GM19035 (cell line): ENCODE results near the gene DNAAF3.
A peak's percentile ranks its signal among the peaks of the same experiment; 100 is the strongest.
"Not testable (repeated sequence)": the region's sequence is repeated elsewhere in the genome, so short reads cannot be mapped to it uniquely, and the experiment has no call there.

ENCODE experiments used
- ATAC-seq: cut with Tn5 transposase; IDR thresholded peaks from one replicate; pipeline ENCODE4 v1.9.1; 2021; ENCODE audit not compliant: unreplicated experiment

Gene DNAAF3

GRCh38 chr19:55155784-55156183 is 10.6 kb downstream of the DNAAF3 start:
- not testable (repeated sequence) for ATAC-seq

- ATAC-seq = no peak
Measured at GRCh38 chr19:55153652-55154264, 12.7 kb downstream of the DNAAF3 start.

- ATAC-seq = no peak
Measured at GRCh38 chr19:55152017-55152416, 14.4 kb downstream of the DNAAF3 start.

GRCh38 chr19:55149078-55150003 is 17.1 kb downstream of the DNAAF3 start, which contains the start of gene TNNT1:
Gene TNNT1, minus strand, starts transcription at chr19:55149206. Its CDS starts 2,049 bp downstream, at chr19:55147157.
- no peak for ATAC-seq

- ATAC-seq = no peak
Measured at GRCh38 chr19:55147545-55148251, 18.7 kb downstream of the DNAAF3 start.

DNA sequence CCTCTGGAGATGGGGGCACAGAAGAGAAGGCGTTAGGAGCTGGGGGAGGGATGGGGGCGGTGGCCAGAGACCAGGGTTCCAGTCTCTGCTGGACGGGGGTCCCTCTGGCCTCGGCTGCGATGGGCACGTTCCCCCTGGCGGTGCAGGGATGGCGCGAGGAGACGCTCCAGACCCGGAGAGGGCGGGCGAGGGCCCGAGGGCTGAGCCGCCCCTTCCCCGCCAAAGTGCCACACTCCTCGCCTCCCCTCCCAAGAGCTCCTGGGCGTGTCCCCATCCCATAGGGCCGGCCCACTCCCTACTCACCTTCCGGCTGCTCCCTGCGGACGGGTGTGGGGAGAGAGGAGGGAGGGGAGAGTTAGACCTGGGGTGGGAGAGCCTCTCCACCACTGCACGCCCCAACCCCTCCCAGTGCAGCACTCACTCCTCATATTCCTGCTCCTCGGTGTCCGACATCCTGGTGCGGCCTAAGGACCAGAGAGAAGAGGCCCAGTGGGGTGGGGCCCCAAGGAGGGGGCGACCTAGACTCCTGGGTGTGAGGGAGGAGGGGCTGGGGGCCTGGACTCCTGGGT is 19.6 kb downstream of the DNAAF3 start:
- ATAC-seq = no peak

- no peak for ATAC-seq
Measured at GRCh38 chr19:55146078-55146704, 20.2 kb downstream of the DNAAF3 start.

GRCh38 chr19:55145232-55145631 is 21.2 kb downstream of the DNAAF3 start:
- ATAC-seq = no peak

GRCh38 chr19:55141696-55142095 is 24.7 kb downstream of the DNAAF3 start:
- ATAC-seq = no peak

GRCh38 chr19:55137915-55138314 is 28.5 kb downstream of the DNAAF3 start:
- ATAC-seq = no peak

GRCh38 chr19:55136399-55137102 is 29.9 kb downstream of the DNAAF3 start:
- no peak for ATAC-seq

DNA sequence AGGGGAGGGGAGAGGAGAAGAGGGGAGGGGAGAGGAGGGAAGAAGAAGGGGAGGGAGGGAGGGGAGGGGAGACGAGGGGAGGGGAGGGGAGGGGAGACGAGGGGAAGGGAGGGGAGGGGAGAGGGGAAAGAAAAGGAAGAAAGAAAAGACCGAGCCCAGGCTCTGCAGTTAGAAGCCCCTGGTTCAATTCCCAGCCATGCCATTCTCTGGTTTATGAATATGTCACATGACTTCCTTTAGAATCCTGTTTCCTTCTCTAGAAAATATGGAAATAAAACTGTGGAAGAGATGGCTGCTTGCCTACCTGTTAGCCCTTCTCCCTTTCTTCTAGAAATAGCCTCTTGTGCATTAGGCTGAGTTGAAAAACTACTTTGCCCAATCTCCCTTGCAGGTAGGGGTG is 31.7 kb downstream of the DNAAF3 start:
- no peak for ATAC-seq

GRCh38 chr19:55133639-55134444 is 32.6 kb downstream of the DNAAF3 start:
- ATAC-seq = no peak

- ATAC-seq = no peak
Measured at GRCh38 chr19:55132453-55133129, 33.8 kb downstream of the DNAAF3 start.

- ATAC-seq = no peak
Measured at GRCh38 chr19:55131421-55131820, 35.0 kb downstream of the DNAAF3 start.

- no peak for ATAC-seq
Measured at GRCh38 chr19:55119053-55119452, 47.4 kb downstream of the DNAAF3 start.

- ATAC-seq = no peak
Measured at GRCh38 chr19:55118401-55118991, 47.9 kb downstream of the DNAAF3 start.

GRCh38 chr19:55117663-55118391 is 48.6 kb downstream of the DNAAF3 start:
- ATAC-seq = peak; percentile 83
